Measurements from ENCODE around the gene LY86. TPM values are rescaled to one million over a fixed set of nuclear protein-coding genes. Genes with fewer than 3 reads are reported as not detected.

LY86 gene
- total RNA-seq, 2 experiments from 2014 or later = 1.2 to 1.7 TPM

DNA sequence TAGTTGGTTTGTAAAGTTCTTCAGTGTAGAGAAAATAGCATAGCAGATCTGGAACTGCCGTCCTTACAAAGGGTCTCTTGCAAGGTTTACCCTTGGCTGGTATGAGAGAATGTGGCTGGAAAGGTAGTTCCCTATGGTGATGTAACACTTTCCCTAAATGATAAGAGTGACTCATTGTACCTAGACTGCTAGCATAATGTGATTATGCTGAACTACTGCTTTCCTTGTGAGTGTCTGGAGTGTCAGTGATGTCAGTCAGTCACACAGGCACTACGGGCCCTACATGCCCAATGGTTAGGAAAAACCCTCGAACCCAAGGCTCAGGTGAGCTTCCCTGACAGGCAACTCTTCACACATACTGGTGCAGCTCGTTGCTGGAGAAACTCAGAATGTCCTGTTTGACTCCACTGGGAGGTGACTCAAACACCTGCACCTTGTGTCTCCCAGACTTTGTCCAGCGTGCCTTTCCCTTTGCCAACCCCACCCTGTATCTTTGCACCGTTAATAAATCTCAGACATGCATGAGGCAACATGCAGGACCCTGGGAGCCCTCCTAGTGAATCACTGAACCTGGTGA, 28.4 kb upstream of the LY86 start:
- Mint-ChIP-seq H3K27me3 (peaks cover 6% of the 10 kb centered on the region), H3K4me3 (no peak overlapping the region), H3K36me3 (peaks cover 24% of the 10 kb centered on the region), H3K4me1 (peaks cover 51% of the 10 kb centered on the region), H3K27ac (no peak overlapping the region), H3K9me3 (ENCODE audit: low read depth) (peaks cover 3% of the 10 kb centered on the region)
- DNase-seq (no peak), ATAC-seq (no peak)
- CTCF ChIA-PET = interaction anchor here (1.0 to 1.3 kb wide), 2 partner anchors 13 to 199 kb away, joined by 4 to 5 read pairs; no protein-coding TSS in a partner anchor

DNA sequence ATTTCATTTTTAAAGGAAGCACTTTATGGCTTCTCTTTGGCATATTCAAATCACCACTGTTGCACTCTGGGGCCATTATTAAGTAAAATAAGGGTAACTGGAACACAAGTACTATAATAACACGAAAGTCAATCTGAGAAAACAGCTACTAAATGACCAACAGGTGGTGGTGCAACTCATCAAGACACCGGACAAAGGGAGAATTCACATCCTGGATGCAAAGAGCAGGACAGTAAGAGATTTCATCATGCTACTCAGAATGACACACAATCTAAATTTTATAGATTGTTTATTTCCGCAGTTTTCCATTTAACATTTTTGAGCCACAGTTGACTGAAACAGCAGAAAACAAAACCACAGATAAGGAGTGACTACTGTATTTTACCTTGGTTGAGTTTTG, 27.6 kb upstream of the LY86 start:
- no peak overlapping the region for H3K27ac Mint-ChIP-seq
- peaks cover 24% of the 10 kb centered on the region for H3K36me3 Mint-ChIP-seq
- CTCF ChIA-PET = interaction anchor here (1.0 to 1.3 kb wide), 2 partner anchors 13 to 198 kb away, joined by 4 to 5 read pairs; no protein-coding TSS in a partner anchor
- ATAC-seq = no peak
- peaks cover 3% of the 10 kb centered on the region for H3K9me3 Mint-ChIP-seq (ENCODE audit: low read depth)
- peaks cover 3% of the 10 kb centered on the region for H3K27me3 Mint-ChIP-seq
- no peak overlapping the region for H3K4me3 Mint-ChIP-seq
- H3K4me1 Mint-ChIP-seq = peaks cover 48% of the 10 kb centered on the region
- DNase-seq = no peak

DNA sequence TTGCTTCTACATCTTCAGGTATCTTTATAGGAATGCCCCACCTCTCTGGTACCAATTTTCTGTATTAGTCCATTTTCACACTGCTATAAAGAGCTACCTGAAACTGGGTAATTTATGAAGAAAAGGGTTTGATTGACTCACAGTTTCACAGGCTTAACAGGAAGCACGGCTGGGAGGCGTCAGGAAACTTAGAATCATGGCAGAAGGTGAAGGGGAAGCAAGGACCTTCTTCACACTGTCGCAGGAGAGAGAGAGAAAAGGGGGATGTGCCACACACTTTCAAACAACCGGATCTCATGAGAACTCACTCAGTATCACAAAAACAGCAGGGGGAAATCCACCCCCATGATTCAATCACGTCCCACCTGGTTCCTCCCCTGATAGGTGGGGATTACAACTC, 24.4 kb upstream of the LY86 start:
- peak overlapping the region; percentile 29 for H3K27ac Mint-ChIP-seq
- DNase-seq = no peak
- no peak overlapping the region for H3K4me3 Mint-ChIP-seq
- peaks cover 31% of the 10 kb centered on the region for H3K4me1 Mint-ChIP-seq
- peaks cover 3% of the 10 kb centered on the region for H3K9me3 Mint-ChIP-seq (ENCODE audit: low read depth)
- H3K27me3 Mint-ChIP-seq = peaks cover under 1% of the 10 kb centered on the region
- CTCF ChIA-PET = no interaction called here
- ATAC-seq = no peak
- peaks cover 21% of the 10 kb centered on the region for H3K36me3 Mint-ChIP-seq

DNA sequence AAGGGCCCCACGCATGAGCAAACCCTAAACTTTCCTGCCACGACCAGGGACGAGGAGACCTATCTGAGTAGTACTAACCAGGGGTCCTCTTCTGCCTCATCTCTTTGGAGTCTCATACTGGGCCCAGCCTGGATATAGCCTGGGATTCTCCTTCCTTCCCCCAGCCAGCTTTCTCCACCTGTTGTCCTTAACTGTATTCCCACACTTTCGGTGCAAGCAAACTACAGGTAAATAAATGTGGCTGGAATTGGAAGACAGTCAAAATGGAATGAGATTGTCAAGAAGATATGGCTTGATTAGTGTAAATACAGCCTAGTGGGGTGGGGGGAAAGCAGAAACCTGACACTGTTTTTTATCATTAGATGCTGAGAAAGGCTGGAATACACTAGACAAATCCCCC, 23.5 kb upstream of the LY86 start:
- no peak for ATAC-seq
- H3K27ac Mint-ChIP-seq = no peak overlapping the region

DNA sequence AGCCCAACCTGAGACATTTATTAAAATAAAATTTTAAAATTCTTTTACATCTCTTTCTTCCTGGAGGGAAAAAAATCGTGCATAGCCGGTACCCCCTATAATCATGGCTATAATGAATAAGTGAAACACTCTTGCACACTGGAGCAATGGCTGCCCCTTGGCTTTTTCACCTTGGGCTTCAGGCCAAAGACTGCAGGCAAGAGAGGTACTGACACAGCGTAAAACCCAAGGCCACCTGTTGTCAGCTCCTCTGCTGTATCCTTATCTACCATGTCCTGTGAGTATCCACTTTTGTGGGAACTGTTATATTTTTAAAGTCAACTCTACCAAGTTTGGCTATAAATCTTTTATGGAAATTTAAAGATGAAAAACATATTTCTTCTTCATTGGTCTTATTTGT, 23.0 kb upstream of the LY86 start:
- peaks cover 21% of the 10 kb centered on the region for H3K36me3 Mint-ChIP-seq
- CTCF ChIA-PET = no interaction called here
- peaks cover 8% of the 10 kb centered on the region for H3K27me3 Mint-ChIP-seq
- H3K9me3 Mint-ChIP-seq (ENCODE audit: low read depth) = peaks cover 3% of the 10 kb centered on the region
- no peak for DNase-seq
- H3K27ac Mint-ChIP-seq = no peak overlapping the region
- H3K4me1 Mint-ChIP-seq = peaks cover 24% of the 10 kb centered on the region
- H3K4me3 Mint-ChIP-seq = no peak overlapping the region
- no peak for ATAC-seq

More for the DNA sequence above, 23.5 kb upstream of the LY86 start:
- Mint-ChIP-seq H3K9me3 (ENCODE audit: low read depth) (peaks cover 3% of the 10 kb centered on the region), H3K4me1 (peaks cover 27% of the 10 kb centered on the region), H3K36me3 (peaks cover 21% of the 10 kb centered on the region), H3K27me3 (peaks cover 8% of the 10 kb centered on the region), H3K4me3 (no peak overlapping the region)
- CTCF ChIA-PET = no interaction called here
- DNase-seq = no peak

DNA sequence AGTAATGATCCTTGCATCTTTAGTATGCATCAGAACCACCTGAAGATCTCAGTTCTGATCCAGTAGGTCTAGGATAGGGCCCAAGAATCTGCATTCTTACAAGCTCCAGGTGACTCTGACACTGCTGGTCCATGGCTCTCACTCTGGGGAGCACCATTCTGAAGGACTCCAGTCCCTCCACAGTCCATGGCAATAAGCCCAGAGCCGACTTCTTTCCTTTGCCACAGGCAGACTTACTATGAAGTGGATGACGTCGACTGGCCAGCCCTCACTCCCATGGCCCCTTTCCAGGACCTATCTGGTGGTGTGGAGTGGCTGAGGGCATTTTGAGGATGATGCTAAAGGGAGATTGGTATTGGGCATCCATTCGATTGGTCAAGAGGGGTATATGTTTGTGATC, 21.8 kb upstream of the LY86 start:
- Mint-ChIP-seq H3K9me3 (ENCODE audit: low read depth) (peaks cover 3% of the 10 kb centered on the region), H3K27me3 (peaks cover 14% of the 10 kb centered on the region), H3K4me1 (peaks cover 14% of the 10 kb centered on the region), H3K4me3 (no peak overlapping the region), H3K36me3 (peaks cover 23% of the 10 kb centered on the region), H3K27ac (no peak overlapping the region)
- CTCF ChIA-PET = no interaction called here
- DNase-seq = no peak
- no peak for ATAC-seq

DNA sequence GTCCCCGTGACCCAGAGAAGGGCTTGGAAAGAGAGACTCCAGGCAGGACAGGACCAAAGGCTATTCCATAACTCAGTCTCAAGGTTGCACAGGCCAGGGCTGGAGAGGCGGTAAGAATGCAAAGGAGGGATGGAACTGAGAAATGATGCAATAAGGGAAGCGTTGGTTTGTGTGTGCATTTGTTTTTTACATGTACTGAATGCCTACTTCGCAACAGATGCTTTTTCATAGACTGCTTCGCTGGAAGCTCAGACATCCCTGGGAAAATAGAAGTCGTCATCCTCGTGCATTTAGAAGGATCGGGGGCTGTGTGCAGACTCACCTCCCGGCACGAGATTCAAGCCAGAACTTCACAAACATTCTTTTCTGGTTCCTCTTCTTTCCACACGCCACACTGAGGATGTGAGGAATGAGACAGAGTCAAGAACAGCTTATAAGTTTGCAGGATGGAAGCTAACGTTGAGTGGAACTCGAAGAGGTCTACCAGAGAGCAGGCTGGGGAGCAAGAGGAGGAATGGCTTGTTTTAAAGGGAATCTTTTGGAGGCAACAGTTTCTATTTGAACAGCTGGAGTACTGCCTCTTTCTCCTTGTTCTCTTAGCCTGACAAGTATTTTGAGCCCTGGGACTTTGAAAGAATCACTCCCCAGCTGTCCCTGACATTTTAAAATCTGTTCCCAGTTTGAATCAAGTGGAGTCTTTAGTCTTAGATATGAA, 19.3 kb upstream of the LY86 start:
- Mint-ChIP-seq H3K27me3 (peaks cover 20% of the 10 kb centered on the region), H3K36me3 (peaks cover 23% of the 10 kb centered on the region), H3K4me3 (no peak overlapping the region), H3K27ac (no peak overlapping the region), H3K9me3 (ENCODE audit: low read depth) (peaks cover 7% of the 10 kb centered on the region), H3K4me1 (peaks cover 5% of the 10 kb centered on the region)
- no peak for ATAC-seq
- CTCF ChIA-PET = interaction anchor here (1.0 to 1.9 kb wide), 2 partner anchors 7 to 22 kb away, joined by 3 to 5 read pairs; no protein-coding TSS in a partner anchor
- no peak for DNase-seq

GRCh38 chr6:6569811-6570164, 18.7 kb upstream of the LY86 start:
- Mint-ChIP-seq H3K27me3 (peaks cover 20% of the 10 kb centered on the region), H3K9me3 (ENCODE audit: low read depth) (peaks cover 10% of the 10 kb centered on the region), H3K27ac (no peak overlapping the region), H3K36me3 (peaks cover 23% of the 10 kb centered on the region), H3K4me1 (no peaks in the 10 kb centered on the region), H3K4me3 (no peak overlapping the region)
- no peak for DNase-seq
- ATAC-seq = no peak
- CTCF ChIA-PET = interaction anchor here (1.9 kb wide), 1 partner anchor 22 kb away, joined by 5 read pairs; no protein-coding TSS in a partner anchor

DNA sequence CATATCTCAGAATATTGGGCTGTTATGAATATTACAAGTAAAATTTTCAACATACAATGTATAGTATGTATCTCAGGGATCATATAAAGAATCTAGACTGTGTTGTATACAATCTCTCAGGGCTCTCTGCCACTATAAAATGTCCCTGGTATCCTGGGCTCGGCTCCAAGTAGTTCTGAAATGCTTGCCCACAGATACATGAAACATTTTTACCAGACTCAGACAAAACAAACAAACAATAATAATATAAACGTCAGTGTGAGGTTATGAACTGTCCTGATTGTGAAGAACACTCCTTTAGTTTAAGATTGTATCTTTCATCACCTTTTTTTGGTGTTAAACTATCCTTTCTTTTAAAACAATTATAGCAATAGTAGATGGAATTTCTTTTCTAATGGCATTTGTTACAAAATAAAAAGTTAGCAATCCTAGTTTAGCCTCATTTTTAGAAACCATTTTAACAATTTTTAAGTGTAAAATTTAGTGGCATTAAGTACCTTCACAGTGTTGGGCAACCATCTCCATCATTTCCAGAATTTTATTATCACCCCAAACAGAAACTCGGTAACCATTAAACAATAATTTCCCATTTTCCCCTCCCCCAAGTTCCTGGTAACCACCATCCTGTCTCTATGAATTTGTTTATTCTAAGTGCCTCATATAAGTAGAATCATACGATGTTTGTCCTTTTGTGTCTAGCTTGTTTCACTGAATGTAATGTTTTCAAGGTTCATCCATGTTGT, 17.4 kb upstream of the LY86 start:
- DNase-seq (no peak), ATAC-seq (no peak)
- peaks cover 20% of the 10 kb centered on the region for H3K27me3 Mint-ChIP-seq
- CTCF ChIA-PET = no interaction called here
- H3K4me3 Mint-ChIP-seq = no peak overlapping the region
- H3K9me3 Mint-ChIP-seq (ENCODE audit: low read depth) = peaks cover 11% of the 10 kb centered on the region
- H3K4me1 Mint-ChIP-seq = no peaks in the 10 kb centered on the region
- H3K36me3 Mint-ChIP-seq = peaks cover 23% of the 10 kb centered on the region
- no peak overlapping the region for H3K27ac Mint-ChIP-seq

DNA sequence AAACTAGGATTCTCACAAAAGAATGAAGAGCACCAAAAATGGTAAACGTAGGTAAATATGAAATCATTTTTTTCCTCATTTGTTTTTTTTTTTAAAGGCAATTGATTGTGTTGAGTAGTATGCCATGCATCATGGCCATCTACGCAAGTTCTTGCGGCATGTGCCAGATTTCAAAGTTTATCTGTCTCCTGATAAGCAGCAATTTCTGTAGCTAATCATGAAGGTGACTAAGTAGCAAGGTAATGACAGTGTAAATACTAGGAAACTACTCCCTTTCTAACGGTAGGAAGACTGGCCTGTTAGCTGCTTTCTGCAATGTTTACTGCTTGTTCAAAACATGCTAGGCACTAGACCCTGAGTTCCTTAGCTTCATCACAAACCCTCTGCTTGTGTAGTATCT, 13.4 kb upstream of the LY86 start:
- Mint-ChIP-seq H3K4me3 (no peak overlapping the region), H3K27ac (no peak overlapping the region), H3K9me3 (ENCODE audit: low read depth) (peaks cover 12% of the 10 kb centered on the region), H3K27me3 (peaks cover 17% of the 10 kb centered on the region), H3K36me3 (peaks cover 27% of the 10 kb centered on the region), H3K4me1 (no peaks in the 10 kb centered on the region)
- ATAC-seq (no peak), DNase-seq (no peak)
- CTCF ChIA-PET = interaction anchor here (1.3 kb wide), 1 partner anchor 19 kb away, joined by 3 read pairs; no protein-coding TSS in a partner anchor

GRCh38 chr6:6577735-6578134, 10.8 kb upstream of the LY86 start:
- Mint-ChIP-seq H3K27me3 (peaks cover 4% of the 10 kb centered on the region), H3K4me3 (no peak overlapping the region), H3K36me3 (peaks cover 26% of the 10 kb centered on the region), H3K9me3 (ENCODE audit: low read depth) (peaks cover 12% of the 10 kb centered on the region), H3K27ac (no peak overlapping the region), H3K4me1 (no peaks in the 10 kb centered on the region)
- no peak for ATAC-seq
- CTCF ChIA-PET = no interaction called here
- no peak for DNase-seq

DNA sequence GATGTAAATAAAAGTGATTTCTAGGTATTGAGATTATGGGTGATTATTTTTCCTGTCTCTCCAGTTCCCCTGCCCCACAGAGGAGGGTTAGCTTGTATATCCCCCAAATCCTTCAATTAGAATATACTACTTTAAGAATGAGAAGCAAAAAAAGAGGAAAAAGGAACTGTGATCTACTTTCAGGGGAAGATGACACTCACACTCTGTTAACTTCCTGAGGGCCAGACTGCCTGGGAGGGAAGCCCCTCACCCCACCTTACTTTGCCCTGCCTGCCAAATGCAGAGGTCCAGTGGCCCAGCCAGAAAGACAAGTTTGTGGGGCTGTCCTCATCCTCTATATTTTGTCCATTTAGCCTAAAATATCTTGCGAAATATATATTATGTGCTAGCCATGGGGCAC, 9.2 kb upstream of the LY86 start:
- H3K27ac Mint-ChIP-seq = no peak overlapping the region
- H3K4me3 Mint-ChIP-seq = no peak overlapping the region

DNA sequence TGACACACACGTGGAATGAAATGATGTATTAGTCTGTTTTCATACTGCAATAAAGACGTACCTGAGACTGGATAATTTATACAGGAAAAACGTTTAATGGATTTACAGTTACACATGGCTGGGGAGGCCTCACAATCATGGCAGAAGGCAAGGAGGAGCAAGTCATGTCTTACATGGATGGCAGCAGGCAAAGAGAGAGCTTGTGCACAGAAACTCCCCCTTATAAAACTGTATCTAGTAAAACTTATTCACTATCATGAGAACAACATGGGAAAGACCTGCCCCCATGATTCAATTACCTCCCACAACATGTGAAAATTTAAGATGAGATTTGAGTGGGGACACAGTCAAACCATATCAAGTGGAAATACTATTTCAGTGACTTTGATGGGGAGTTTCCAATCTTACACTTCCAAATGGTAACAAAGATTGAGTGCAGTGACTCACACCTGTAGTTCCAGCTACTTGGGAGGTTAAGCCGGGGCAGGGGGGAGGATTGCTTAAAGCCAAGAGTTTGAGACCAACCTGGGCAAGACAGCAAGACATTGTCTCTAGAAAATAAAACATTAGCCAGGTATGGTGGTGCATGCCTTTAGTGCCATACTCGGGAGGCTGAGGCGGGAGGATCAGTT, 8.2 kb upstream of the LY86 start:
- ATAC-seq (no peak), DNase-seq (no peak)
- Mint-ChIP-seq H3K4me3 (no peak overlapping the region), H3K27me3 (peaks cover 4% of the 10 kb centered on the region), H3K27ac (no peak overlapping the region), H3K9me3 (ENCODE audit: low read depth) (peaks cover 9% of the 10 kb centered on the region), H3K36me3 (peaks cover 17% of the 10 kb centered on the region), H3K4me1 (peaks cover 14% of the 10 kb centered on the region)
- CTCF ChIA-PET = no interaction called here

More for the DNA sequence above, 9.2 kb upstream of the LY86 start:
- H3K9me3 Mint-ChIP-seq (ENCODE audit: low read depth) = peaks cover 12% of the 10 kb centered on the region
- no peak for ATAC-seq
- CTCF ChIA-PET = no interaction called here
- H3K4me1 Mint-ChIP-seq = peaks cover 7% of the 10 kb centered on the region
- peaks cover 20% of the 10 kb centered on the region for H3K36me3 Mint-ChIP-seq
- peaks cover 4% of the 10 kb centered on the region for H3K27me3 Mint-ChIP-seq
- no peak for DNase-seq
